Ascending aorta (tissue), 2 donors: Measurements from ENCODE around the gene FAM228A. TPM values are rescaled to one million over a fixed set of nuclear protein-coding genes. Genes with fewer than 3 reads are reported as not detected.

Experiments used
- DNase-seq, 2 donors: peaks; one replicate each; pipeline ENCODE4 v3.0.0-alpha.2; 2019; ENCODE audit warnings: low spot score in 2 of 2
- H3K27ac ChIP-seq, 2 donors: fragments of 200-600 bp; sonication (generic); one replicate each; pipeline ENCODE4 v1.5.1; 2016 to 2017; ENCODE audit warnings: mild to moderate bottlenecking in 1 of 2
- H3K27me3 ChIP-seq: fragments of 200-600 bp; sonication (generic); one replicate; pipeline ENCODE4 v1.5.1; 2017
- H3K36me3 ChIP-seq, 2 donors: fragments of 200-600 bp; sonication (generic); one replicate each; pipeline ENCODE4 v1.5.1; 2016
- H3K4me1 ChIP-seq, 2 donors: fragments of 200-600 bp; sonication (generic); one replicate each; pipeline ENCODE4 v1.5.1; 2016 to 2017; ENCODE audit warnings: mild to moderate bottlenecking in 1 of 2
- H3K4me3 ChIP-seq, 2 donors: fragments of 200-600 bp; sonication (generic); one replicate each; pipeline ENCODE4 v1.5.1; 2016 to 2017; ENCODE audit warnings: mild to moderate bottlenecking in 1 of 2
- H3K9me3 ChIP-seq, 2 donors: fragments of 200-600 bp; sonication (generic); one replicate each; pipeline ENCODE4 v1.5.1; 2016
- CTCF ChIP-seq, 3 experiments: fragments of 200-600 bp in 2 of 3; fragments of 450-650 bp in 1 of 3; sonication (generic) in 2 of 3; IDR thresholded peaks; one replicate each; pipeline ENCODE4 v1.5.1; 2016 to 2019; ENCODE audit warnings: antibody characterized with exemption in 3 of 3, mild to moderate bottlenecking in 1 of 3, moderate library complexity in 1 of 3
- intact Hi-C: fragments of 100-400 bp; cut with DNase I; formaldehyde crosslinking; loops from one replicate; pipeline ENCODE4 v1.15.1; 2023
- total RNA-seq: library from RNA; depleted of rRNA; stranded (reverse); fragments of >200 nt; gene quantifications from one replicate; pipeline ENCODE4 v1.1.0, GENCODE V29; 2016

FAM228A gene
- total RNA-seq, 1 donor from 2014 or later, result not detected

GRCh38 chr2:24214880-24215279 lies 40.0 kb downstream of the FAM228A start:
- Histone ChIP-seq H3K36me3 (peaks cover 61 to 90% of the 10 kb centered on the region in 2 donors), H3K9me3 (no peaks in the 10 kb centered on the region), H3K27me3 (no peaks in the 10 kb centered on the region), H3K4me1 (no peaks in the 10 kb centered on the region), H3K4me3 (no peak overlapping the region), H3K27ac (no peak overlapping the region)
- no peak for TF ChIP-seq CTCF (IDR thresholded peaks at IDR 0.05)
- no peak for DNase-seq
- intact Hi-C loops, result no loop called here

- DNase-seq, result no peak
- Histone ChIP-seq H3K36me3 (peaks cover 46 to 59% of the 10 kb centered on the region in 2 donors), H3K27me3 (no peaks in the 10 kb centered on the region), H3K9me3 (no peaks in the 10 kb centered on the region), H3K4me3 (no peak overlapping the region), H3K4me1 (no peaks in the 10 kb centered on the region), H3K27ac (no peak overlapping the region)
- intact Hi-C loops, result no loop called here
- TF ChIP-seq CTCF (IDR thresholded peaks at IDR 0.05), result no peak
These were observed 45.9 kb downstream of the FAM228A start for GRCh38 chr2:24220554-24221291.

- H3K4me3 ChIP-seq, result no peak overlapping the region
- no peak for DNase-seq
- H3K9me3 ChIP-seq, result no peaks in the 10 kb centered on the region
- no peaks in the 10 kb centered on the region for H3K4me1 ChIP-seq
- H3K27me3 ChIP-seq, result no peaks in the 10 kb centered on the region
- H3K36me3 ChIP-seq, result peaks cover 38 to 59% of the 10 kb centered on the region in 2 donors
- no peak overlapping the region for H3K27ac ChIP-seq
- intact Hi-C loops, result no loop called here
- no peak for TF ChIP-seq CTCF (IDR thresholded peaks at IDR 0.05)
These were observed 46.6 kb downstream of the FAM228A start for GRCh38 chr2:24221343-24222050.

- no peaks in the 10 kb centered on the region for H3K9me3 ChIP-seq
- H3K4me1 ChIP-seq, result no peaks in the 10 kb centered on the region
- TF ChIP-seq CTCF (IDR thresholded peaks at IDR 0.05), result no peak
- intact Hi-C loops, result no loop called here
- no peak overlapping the region for H3K27ac ChIP-seq
- H3K4me3 ChIP-seq, result no peak overlapping the region
- no peaks in the 10 kb centered on the region for H3K27me3 ChIP-seq
- DNase-seq, result no peak
- peaks cover 25 to 47% of the 10 kb centered on the region in 2 donors for H3K36me3 ChIP-seq
These were observed 48.1 kb downstream of the FAM228A start for GRCh38 chr2:24222946-24223345.

DNA sequence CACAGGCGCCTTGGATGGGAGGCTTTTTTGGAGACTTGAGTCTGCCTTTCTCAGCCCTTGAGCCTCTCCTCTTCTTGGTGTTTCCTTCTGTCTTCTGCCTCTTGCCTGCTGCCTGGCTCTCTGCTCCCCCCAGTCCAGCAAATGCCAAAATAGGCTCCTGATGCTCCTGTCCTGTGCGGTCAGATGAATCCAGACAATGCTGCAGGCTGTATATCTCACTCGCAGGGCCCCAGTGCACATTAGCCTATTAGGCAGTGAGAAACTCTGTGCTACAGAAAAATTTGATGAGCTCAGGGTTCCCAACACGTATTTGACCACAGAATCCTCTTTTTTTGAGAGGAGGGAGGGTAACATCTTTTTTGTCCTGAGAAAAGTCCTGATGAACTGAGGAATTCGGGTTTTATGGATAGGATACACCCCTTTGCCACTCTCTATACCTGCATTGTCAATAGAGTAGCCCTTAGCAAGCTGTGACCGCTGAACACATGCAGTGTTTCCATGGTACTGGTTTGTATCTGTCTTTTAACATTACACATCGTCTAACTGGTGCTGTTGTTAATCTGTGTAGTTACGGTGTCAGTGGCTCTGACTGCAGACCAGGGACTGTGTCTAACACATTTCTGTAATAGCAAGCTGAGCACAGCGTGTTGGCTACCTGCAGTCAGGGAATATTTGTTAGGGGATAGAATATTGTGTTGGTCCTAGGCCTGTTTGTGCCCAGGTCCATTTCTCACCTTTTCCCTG lies 50.8 kb downstream of the FAM228A start:
- no peak overlapping the region for H3K4me3 ChIP-seq
- peaks cover 5 to 19% of the 10 kb centered on the region in 2 donors for H3K36me3 ChIP-seq
- no peaks in the 10 kb centered on the region for H3K4me1 ChIP-seq
- TF ChIP-seq CTCF (IDR thresholded peaks at IDR 0.05), result no peak
- intact Hi-C loops, result no loop called here
- H3K9me3 ChIP-seq, result no peaks in the 10 kb centered on the region
- no peaks in the 10 kb centered on the region for H3K27me3 ChIP-seq
- H3K27ac ChIP-seq, result no peak overlapping the region
- no peak for DNase-seq
